PC-3 (cell line): ENCODE measurements around the gene CCDC87. TPM values are rescaled to one million over a fixed set of nuclear protein-coding genes. Genes with fewer than 3 reads are reported as not detected.

ENCODE experiments used
- ATAC-seq: fragments of 200-7000 bp; cut with Tn5 transposase; 2 replicates; pipeline ENCODE4 v1.9.1; 2020; ENCODE audit warnings: mild to moderate bottlenecking, moderate library complexity
- BruUV-seq: library from RNA; stranded (reverse); fragments of 400-500 nt; replicated peaks from 2 replicates; lab custom pipeline; 2021; lab: Mats Ljungman, UMichigan
- CTCF ChIA-PET: fragments of 300-600 bp; sonication (Branson Sonifier 250); formaldehyde crosslinking; loops from one replicate; lab custom pipeline; 2022; ENCODE audit warnings: antibody characterized with exemption; lab: Charles Lee
- POLR2A ChIA-PET: fragments of 300-600 bp; sonication (Branson Sonifier 250); formaldehyde crosslinking; loops from one replicate; lab custom pipeline; 2022; ENCODE audit warnings: antibody characterized with exemption; ENCODE audit not compliant: unreplicated experiment; lab: Charles Lee
- DNase-seq: peaks from one replicate; pipeline ENCODE4 v3.0.0-alpha.2; 2015
- H2AFZ ChIP-seq: fragments of 300-600 bp; sonication (generic); 2 replicates; pipeline ENCODE4 v1.6.0; 2016; ENCODE audit warnings: antibody characterized with exemption, low read length
- H3F3A ChIP-seq: fragments of 300-600 bp; sonication (generic); one replicate; pipeline ENCODE4 v1.6.0; 2017; ENCODE audit warnings: antibody characterized with exemption, low read length, control low read depth, mild to moderate bottlenecking; ENCODE audit not compliant: unreplicated experiment
- H3K27ac ChIP-seq: fragments of 300-600 bp; sonication (generic); 2 replicates; pipeline ENCODE4 v1.5.1; 2016; ENCODE audit warnings: mild to moderate bottlenecking, low read length
- H3K27me3 ChIP-seq: fragments of 300-600 bp; sonication (generic); 2 replicates; pipeline ENCODE4 v1.6.1; 2016; ENCODE audit warnings: low read length, mixed read lengths
- H3K36me3 ChIP-seq: fragments of 300-600 bp; sonication (generic); 2 replicates; pipeline ENCODE4 v1.6.1; 2016; ENCODE audit warnings: low read depth, mixed run types, low read length, mixed read lengths
- H3K4me1 ChIP-seq: fragments of 300-600 bp; sonication (generic); 2 replicates; pipeline ENCODE4 v1.5.1; 2016; ENCODE audit warnings: low read length; ENCODE audit not compliant: insufficient read depth
- H3K4me2 ChIP-seq: fragments of 300-600 bp; sonication (generic); 2 replicates; pipeline ENCODE4 v1.6.0; 2016; ENCODE audit warnings: low read length
- H3K4me3 ChIP-seq: fragments of 300-600 bp; sonication (generic); 2 replicates; pipeline ENCODE4 v1.5.1; 2016; ENCODE audit warnings: mild to moderate bottlenecking, low read length, mixed read lengths
- H3K79me2 ChIP-seq: fragments of 300-600 bp; sonication (generic); 2 replicates; pipeline ENCODE4 v1.6.1; 2017; ENCODE audit warnings: low read length, mixed read lengths
- H3K9ac ChIP-seq: fragments of 300-600 bp; sonication (generic); 2 replicates; pipeline ENCODE4 v1.6.0; 2016; ENCODE audit warnings: mild to moderate bottlenecking, low read length
- H3K9me2 ChIP-seq: fragments of 300-600 bp; sonication (generic); replicated peaks from 2 replicates; pipeline ENCODE4 v1.6.1; 2016; ENCODE audit warnings: mixed run types, low read length, mixed read lengths
- H3K9me3 ChIP-seq: fragments of 300-600 bp; sonication (generic); 2 replicates; pipeline ENCODE4 v1.6.1; 2016; ENCODE audit warnings: low read length, mixed read lengths
- H4K20me1 ChIP-seq: fragments of 300-600 bp; sonication (generic); 2 replicates; pipeline ENCODE4 v1.6.1; 2016; ENCODE audit warnings: low read length, mixed read lengths
- EZH2 ChIP-seq: fragments of 300-600 bp; sonication (generic); IDR thresholded peaks from one replicate; pipeline ENCODE4 v1.6.1; 2017; ENCODE audit warnings: antibody characterized with exemption, mild to moderate bottlenecking, low read length; ENCODE audit not compliant: unreplicated experiment
- EZH2phosphoT487 ChIP-seq: fragments of 300-600 bp; sonication (generic); IDR thresholded peaks from 2 replicates; pipeline ENCODE4 v1.6.1; 2018; ENCODE audit warnings: mild to moderate bottlenecking, antibody characterized with exemption, low read length, borderline replicate concordance
- intact Hi-C: fragments of 100-400 bp; cut with micrococcal nuclease; formaldehyde crosslinking; loops from 2 replicates; pipeline ENCODE4 v1.9.0; 2023
- total RNA-seq: library from RNA; depleted of rRNA; stranded (reverse); fragments of >200 nt; gene quantifications from 2 replicates; pipeline ENCODE4 v1.2.3, GENCODE V29; 2014
- TF ChIP-seq, protein P1 (sequence below): fragments of 300-600 bp; sonication (generic); conservative IDR thresholded peaks from 2 replicates; pipeline ENCODE4 v1.5.1; 2017; ENCODE audit warnings: antibody characterized with exemption, low read depth, mild to moderate bottlenecking, low read length

Gene CCDC87
- total RNA-seq, 1 experiment from 2014 or later = 0.69 TPM

DNA sequence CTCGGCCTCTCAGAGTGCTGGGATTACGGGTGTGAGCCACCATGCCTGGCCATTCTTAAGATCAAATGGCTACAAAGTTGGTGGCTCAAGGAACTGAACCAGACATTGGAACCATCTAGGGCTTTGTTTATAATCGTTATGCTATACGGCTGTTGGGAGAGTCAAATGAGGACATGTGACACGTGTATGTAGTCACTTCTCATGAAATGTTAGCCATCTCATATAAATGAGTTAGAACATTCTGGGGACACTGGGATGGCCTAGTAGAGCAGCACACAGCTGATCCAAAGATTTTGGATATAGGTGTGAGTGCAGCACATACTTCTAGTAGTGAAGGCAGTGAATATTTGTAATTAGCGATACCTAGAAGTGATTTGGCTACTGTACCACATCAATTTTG lies 39.0 kb upstream of the CCDC87 start:
- ChIA-PET POLR2A (no interaction called here), CTCF (no interaction called here)
- H3K27me3 ChIP-seq = no peaks in the 10 kb centered on the region
- H3K4me1 ChIP-seq = no peaks in the 10 kb centered on the region
- H3K9ac ChIP-seq = no peak overlapping the region
- no TSS peak for BruUV-seq
- TF ChIP-seq, protein P1, sequence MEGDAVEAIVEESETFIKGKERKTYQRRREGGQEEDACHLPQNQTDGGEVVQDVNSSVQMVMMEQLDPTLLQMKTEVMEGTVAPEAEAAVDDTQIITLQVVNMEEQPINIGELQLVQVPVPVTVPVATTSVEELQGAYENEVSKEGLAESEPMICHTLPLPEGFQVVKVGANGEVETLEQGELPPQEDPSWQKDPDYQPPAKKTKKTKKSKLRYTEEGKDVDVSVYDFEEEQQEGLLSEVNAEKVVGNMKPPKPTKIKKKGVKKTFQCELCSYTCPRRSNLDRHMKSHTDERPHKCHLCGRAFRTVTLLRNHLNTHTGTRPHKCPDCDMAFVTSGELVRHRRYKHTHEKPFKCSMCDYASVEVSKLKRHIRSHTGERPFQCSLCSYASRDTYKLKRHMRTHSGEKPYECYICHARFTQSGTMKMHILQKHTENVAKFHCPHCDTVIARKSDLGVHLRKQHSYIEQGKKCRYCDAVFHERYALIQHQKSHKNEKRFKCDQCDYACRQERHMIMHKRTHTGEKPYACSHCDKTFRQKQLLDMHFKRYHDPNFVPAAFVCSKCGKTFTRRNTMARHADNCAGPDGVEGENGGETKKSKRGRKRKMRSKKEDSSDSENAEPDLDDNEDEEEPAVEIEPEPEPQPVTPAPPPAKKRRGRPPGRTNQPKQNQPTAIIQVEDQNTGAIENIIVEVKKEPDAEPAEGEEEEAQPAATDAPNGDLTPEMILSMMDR = no peak
- TF ChIP-seq EZH2 (no peak), EZH2phosphoT487 (no peak)
- intact Hi-C loops = no loop called here
- ATAC-seq (no peak), DNase-seq (no peak)
- no peak overlapping the region for H3K4me3 ChIP-seq
- no peak overlapping the region for H3K27ac ChIP-seq
- no peak overlapping the region for H3K4me2 ChIP-seq
- no peaks in the 10 kb centered on the region for H3K9me3 ChIP-seq
- no peaks in the 10 kb centered on the region for H3K9me2 ChIP-seq
- H3K79me2 ChIP-seq = peaks cover 100% of the 10 kb centered on the region
- H4K20me1 ChIP-seq = peaks cover 55% of the 10 kb centered on the region
- H3K36me3 ChIP-seq = peaks cover 56% of the 10 kb centered on the region
- H3F3A ChIP-seq = peaks cover 8% of the 10 kb centered on the region
- H2AFZ ChIP-seq = no peak overlapping the region

DNA sequence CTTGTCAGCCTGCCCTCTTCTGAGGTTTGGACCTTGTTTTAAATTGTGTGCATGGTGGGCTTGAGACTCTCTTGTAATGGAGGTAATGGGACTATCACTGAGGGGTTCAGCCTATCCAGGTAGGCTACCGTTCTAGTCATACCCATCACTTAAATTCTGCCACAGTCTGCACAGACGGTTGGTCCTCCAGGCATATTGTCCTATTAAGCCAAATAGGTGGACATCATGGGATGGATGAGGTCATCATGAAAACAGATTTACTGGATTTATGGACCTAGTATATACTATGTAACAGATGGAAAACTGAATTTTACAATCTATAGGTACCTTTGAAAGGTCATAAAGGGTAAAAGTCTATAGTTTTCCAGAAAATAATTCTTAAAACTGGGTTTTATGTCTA lies 36.5 kb upstream of the CCDC87 start:
- POLR2A ChIA-PET = interaction anchor here (0.6 to 0.7 kb wide), 2 partner anchors 20 to 234 kb away, joined by 4 to 5 read pairs; no protein-coding TSS in a partner anchor
- Histone ChIP-seq H3K4me2 (no peak overlapping the region), H3K27me3 (no peaks in the 10 kb centered on the region), H3K27ac (no peak overlapping the region), H3K79me2 (peaks cover 100% of the 10 kb centered on the region), H4K20me1 (peaks cover 78% of the 10 kb centered on the region), H3K9ac (no peak overlapping the region), H2AFZ (no peak overlapping the region), H3K9me3 (no peaks in the 10 kb centered on the region), H3K4me1 (no peaks in the 10 kb centered on the region), H3K9me2 (no peaks in the 10 kb centered on the region), H3K36me3 (peaks cover 78% of the 10 kb centered on the region), H3K4me3 (no peak overlapping the region), H3F3A (peaks cover 9% of the 10 kb centered on the region)
- CTCF ChIA-PET = no interaction called here
- BruUV-seq = no TSS peak
- ATAC-seq (no peak), DNase-seq (no peak)
- intact Hi-C loops = no loop called here
- TF ChIP-seq EZH2 (no peak), EZH2phosphoT487 (no peak)
- TF ChIP-seq, protein P1 = no peak

DNA sequence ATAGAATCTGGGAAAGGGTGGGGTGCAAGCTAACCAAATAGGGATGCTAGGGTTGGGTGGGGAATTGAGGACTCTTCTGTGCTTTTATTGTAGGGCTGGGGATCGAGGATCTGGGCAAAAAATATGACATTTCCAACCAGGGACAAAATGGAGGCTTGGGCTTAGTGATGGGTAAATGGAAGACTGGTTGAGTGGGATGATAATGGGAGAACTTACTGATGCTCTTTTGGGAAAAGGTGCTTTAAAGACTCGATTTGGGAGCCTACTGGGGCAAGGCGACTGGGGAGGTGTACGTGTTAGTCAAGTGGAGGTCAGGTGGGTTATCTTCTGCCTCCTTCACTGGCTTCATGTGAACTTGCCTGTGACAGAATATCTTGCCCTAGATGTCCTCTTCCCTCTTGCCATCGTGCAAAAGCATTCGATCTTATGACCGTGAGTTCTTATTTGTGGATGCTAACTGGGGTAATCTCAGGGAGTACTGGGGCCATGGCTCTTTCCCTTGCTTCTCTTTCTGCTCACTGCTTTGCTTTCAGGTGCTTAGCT lies 35.3 kb upstream of the CCDC87 start:
- peaks cover 87% of the 10 kb centered on the region for H4K20me1 ChIP-seq
- no peak overlapping the region for H3K4me3 ChIP-seq
- H3K27ac ChIP-seq = no peak overlapping the region
- peaks cover 9% of the 10 kb centered on the region for H3F3A ChIP-seq
- no peak overlapping the region for H2AFZ ChIP-seq
- DNase-seq (no peak), ATAC-seq (no peak)
- intact Hi-C loops = no loop called here
- no peak overlapping the region for H3K9ac ChIP-seq
- H3K4me1 ChIP-seq = no peaks in the 10 kb centered on the region
- no peaks in the 10 kb centered on the region for H3K27me3 ChIP-seq
- H3K4me2 ChIP-seq = no peak overlapping the region
- POLR2A ChIA-PET = no interaction called here
- H3K79me2 ChIP-seq = peaks cover 100% of the 10 kb centered on the region
- CTCF ChIA-PET = no interaction called here
- no peaks in the 10 kb centered on the region for H3K9me2 ChIP-seq
- TF ChIP-seq EZH2 (no peak), EZH2phosphoT487 (no peak)
- TF ChIP-seq, protein P1 = no peak
- no peaks in the 10 kb centered on the region for H3K9me3 ChIP-seq
- peaks cover 86% of the 10 kb centered on the region for H3K36me3 ChIP-seq
- BruUV-seq = no TSS peak
